Chondrocyte (in vitro differentiated cells): ENCODE measurements around the gene TCERG1L. TPM values are rescaled to one million over a fixed set of nuclear protein-coding genes. Genes with fewer than 3 reads are reported as not detected.

Source experiments
- DNase-seq: peaks from one replicate; pipeline ENCODE4 v3.0.0; 2021; ENCODE audit warnings: mixed read lengths, low spot score
- H3K27ac Mint-ChIP-seq: one replicate; pipeline ENCODE4 v1.8.0; 2021; ENCODE audit warnings: mild to moderate bottlenecking, moderate library complexity, mixed read lengths; ENCODE audit not compliant: unreplicated experiment
- H3K27me3 Mint-ChIP-seq: 2 replicates; pipeline ENCODE4 v1.8.0; 2021; ENCODE audit warnings: low read depth, mixed read lengths
- H3K36me3 Mint-ChIP-seq: 2 replicates; pipeline ENCODE4 v1.8.0; 2021; ENCODE audit warnings: low read depth, mixed read lengths
- H3K4me1 Mint-ChIP-seq: 2 replicates; pipeline ENCODE4 v1.8.0; 2021; ENCODE audit warnings: low read depth, mild to moderate bottlenecking, mixed read lengths
- H3K4me3 Mint-ChIP-seq: one replicate; pipeline ENCODE4 v1.8.0; 2021; ENCODE audit warnings: mild to moderate bottlenecking, moderate library complexity, mixed read lengths; ENCODE audit not compliant: unreplicated experiment
- H3K9me3 Mint-ChIP-seq: 2 replicates; pipeline ENCODE4 v1.8.0; 2021; ENCODE audit warnings: low read depth, mixed read lengths
- total RNA-seq: library from RNA; stranded (reverse); gene quantifications from 3 replicates; pipeline ENCODE4 v1.2.1, GENCODE V29; 2021
- TF ChIP-seq, protein P1 (sequence below): fragments of 200-600 bp; sonication (generic); IDR thresholded peaks from 2 replicates; pipeline ENCODE4 v1.5.0; 2021; ENCODE audit warnings: antibody characterized with exemption, mild to moderate bottlenecking, moderate library complexity

Gene TCERG1L
- total RNA-seq, 1 donor from 2014 or later: not detected

DNA sequence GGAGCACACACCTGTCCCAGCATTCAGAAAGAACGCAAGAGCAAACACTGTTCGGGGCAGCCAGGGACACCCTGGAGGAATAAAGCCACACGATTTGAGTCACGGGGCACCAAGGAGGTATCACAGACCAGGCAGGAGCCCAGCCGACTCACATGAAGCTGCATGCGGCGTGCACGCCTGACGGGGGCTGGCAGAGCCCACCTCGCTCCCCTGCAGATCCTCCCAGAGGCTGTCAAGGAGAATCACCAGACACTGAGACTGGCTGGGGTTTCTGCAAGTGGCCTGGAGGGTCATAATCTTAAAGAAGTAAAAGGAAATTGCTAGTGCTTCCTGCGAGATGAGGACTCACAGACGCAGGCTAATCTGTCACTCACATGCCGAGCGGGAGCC lies 61.6 kb downstream of the TCERG1L start:
- Mint-ChIP-seq H3K27ac (no peak overlapping the region), H3K4me3 (no peak overlapping the region)

DNA sequence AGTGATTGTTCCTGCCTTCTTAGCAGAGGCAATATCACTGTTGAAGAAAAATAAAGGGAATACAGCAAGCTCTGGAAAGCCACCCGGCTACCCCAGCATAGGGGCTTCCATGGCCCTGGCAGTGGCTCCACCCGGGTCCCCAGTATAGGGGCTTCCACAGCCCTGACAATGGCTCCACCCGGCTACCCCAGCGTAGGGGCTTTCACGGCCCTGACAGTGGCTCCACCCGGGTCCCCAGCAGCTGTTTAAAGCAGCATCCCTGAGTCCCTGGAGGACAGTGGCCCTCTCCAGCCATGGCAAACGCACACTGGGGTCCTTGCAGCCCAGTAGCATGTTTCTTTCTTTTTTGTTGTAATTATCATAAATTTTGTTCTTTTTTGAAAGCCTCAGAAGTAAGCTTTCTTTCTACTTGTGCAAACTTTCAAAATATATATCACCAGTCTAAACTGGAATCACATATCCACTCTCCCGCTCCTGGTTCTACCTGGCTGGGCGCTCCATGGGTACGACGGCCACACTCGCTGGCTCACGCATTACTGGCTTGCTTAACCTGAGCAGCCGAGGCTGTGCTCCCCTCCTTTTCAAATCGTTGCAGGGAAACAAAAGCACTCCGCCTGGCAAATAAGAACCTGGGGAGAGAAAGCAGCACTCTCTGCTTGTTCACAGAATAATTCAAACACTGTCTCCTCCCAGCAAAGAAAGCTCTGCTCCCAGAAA lies 62.1 kb downstream of the TCERG1L start:
- Mint-ChIP-seq H3K27ac (no peak overlapping the region), H3K4me3 (no peak overlapping the region), H3K4me1 (no peaks in the 10 kb centered on the region), H3K27me3 (no peaks in the 10 kb centered on the region), H3K36me3 (no peaks in the 10 kb centered on the region), H3K9me3 (peaks cover 13% of the 10 kb centered on the region)
- DNase-seq: no peak
- TF ChIP-seq, protein P1, sequence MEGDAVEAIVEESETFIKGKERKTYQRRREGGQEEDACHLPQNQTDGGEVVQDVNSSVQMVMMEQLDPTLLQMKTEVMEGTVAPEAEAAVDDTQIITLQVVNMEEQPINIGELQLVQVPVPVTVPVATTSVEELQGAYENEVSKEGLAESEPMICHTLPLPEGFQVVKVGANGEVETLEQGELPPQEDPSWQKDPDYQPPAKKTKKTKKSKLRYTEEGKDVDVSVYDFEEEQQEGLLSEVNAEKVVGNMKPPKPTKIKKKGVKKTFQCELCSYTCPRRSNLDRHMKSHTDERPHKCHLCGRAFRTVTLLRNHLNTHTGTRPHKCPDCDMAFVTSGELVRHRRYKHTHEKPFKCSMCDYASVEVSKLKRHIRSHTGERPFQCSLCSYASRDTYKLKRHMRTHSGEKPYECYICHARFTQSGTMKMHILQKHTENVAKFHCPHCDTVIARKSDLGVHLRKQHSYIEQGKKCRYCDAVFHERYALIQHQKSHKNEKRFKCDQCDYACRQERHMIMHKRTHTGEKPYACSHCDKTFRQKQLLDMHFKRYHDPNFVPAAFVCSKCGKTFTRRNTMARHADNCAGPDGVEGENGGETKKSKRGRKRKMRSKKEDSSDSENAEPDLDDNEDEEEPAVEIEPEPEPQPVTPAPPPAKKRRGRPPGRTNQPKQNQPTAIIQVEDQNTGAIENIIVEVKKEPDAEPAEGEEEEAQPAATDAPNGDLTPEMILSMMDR: no peak

More for the DNA sequence above, 61.6 kb downstream of the TCERG1L start:
- H3K4me1 Mint-ChIP-seq: no peaks in the 10 kb centered on the region
- no peaks in the 10 kb centered on the region for H3K36me3 Mint-ChIP-seq
- no peaks in the 10 kb centered on the region for H3K27me3 Mint-ChIP-seq
- TF ChIP-seq, protein P1: no peak
- no peak for DNase-seq
- H3K9me3 Mint-ChIP-seq: peaks cover 13% of the 10 kb centered on the region

DNA sequence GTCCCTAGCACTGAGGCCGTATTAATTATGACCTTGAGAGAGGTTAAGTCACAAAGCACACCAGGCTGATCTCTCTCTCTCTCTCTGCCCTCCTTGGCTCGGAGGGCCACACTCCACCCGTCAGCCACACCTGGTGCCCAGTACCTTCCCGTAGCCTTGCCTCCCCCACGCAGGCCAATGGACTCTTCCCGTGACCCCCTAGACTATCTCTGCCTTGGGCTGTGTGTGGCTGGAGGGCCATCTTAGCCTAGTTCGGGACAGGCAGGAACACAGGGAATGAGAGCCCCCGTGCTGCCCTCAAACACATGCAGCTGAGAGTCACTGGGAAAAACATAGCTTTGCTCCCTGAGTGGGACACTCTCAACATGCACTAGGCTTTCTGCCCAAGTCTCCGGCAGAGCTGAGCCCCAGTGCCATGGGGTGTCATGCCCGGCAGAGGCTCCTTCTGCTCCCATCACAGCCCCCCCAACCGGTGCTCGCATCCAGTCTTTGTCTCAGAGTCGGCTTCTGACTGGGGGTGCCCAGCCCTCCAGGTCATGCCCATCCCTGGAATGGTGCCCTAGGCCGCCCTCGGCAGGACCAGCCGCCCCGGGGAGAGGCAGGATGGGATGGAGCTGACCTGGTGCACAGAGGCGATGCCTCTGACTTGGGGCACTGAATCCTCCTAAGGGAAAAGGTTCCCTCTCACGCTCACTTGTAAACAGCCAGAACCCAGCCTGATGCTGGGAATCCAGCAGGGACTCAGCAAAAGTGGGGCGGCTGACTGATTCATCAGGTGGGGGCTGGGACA lies 63.0 kb downstream of the TCERG1L start:
- Mint-ChIP-seq H3K27ac (no peak overlapping the region), H3K27me3 (no peaks in the 10 kb centered on the region), H3K4me1 (no peaks in the 10 kb centered on the region), H3K4me3 (no peak overlapping the region), H3K36me3 (no peaks in the 10 kb centered on the region), H3K9me3 (peaks cover 15% of the 10 kb centered on the region)
- no peak for DNase-seq
- TF ChIP-seq, protein P1: no peak

DNA sequence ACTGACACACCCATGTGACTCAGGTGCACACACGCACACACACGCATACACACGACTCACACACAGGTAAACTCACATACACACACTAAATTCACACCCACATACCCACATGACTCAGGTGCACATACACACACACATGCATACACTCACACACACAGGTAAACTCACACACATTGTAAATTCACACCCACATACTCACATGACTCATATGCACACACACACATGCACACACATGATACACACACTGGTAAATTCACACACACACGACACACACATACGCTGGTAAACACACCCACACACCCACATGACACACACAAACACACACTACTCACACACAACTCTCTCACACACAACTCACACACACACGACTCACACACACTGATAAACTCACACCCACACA lies 63.6 kb downstream of the TCERG1L start:
- Mint-ChIP-seq H3K27me3 (no peaks in the 10 kb centered on the region), H3K4me1 (no peaks in the 10 kb centered on the region)
- TF ChIP-seq, protein P1: no peak

DNA sequence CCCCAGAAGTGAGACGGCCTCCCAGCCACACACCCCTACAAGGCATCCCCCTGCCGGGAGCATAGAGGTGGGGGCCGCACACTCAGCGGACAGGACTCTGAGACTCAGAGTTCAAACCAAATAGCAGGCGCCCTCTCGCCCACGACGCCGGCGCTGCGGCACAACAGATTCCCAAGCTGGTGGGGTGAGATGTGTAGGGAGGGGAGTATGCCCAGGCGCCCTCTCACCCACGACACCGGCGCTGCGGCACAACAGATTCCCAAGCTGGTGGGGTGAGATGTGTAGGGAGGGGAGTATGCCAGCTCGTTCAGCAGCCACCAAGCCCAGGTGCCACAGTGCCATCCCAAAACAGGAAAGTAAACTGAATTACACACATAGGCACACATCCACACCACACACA lies 64.7 kb downstream of the TCERG1L start:
- Mint-ChIP-seq H3K9me3 (peaks cover 12% of the 10 kb centered on the region), H3K27me3 (no peaks in the 10 kb centered on the region), H3K27ac (no peak overlapping the region), H3K4me3 (no peak overlapping the region), H3K36me3 (no peaks in the 10 kb centered on the region), H3K4me1 (no peaks in the 10 kb centered on the region)
- TF ChIP-seq, protein P1: no peak
- no peak for DNase-seq

More for the DNA sequence above, 63.6 kb downstream of the TCERG1L start:
- Mint-ChIP-seq H3K27ac (no peak overlapping the region), H3K4me3 (no peak overlapping the region), H3K9me3 (peaks cover 13% of the 10 kb centered on the region), H3K36me3 (no peaks in the 10 kb centered on the region)
- DNase-seq: no peak
